Gastrocnemius medialis (tissue), 4 donors: ENCODE results near the gene CEP112. TPM values are rescaled to one million over a fixed set of nuclear protein-coding genes. Genes with fewer than 3 reads are reported as not detected.
"Not testable (repeated sequence)": the region's sequence is repeated elsewhere in the genome, so short reads cannot be mapped to it uniquely, and the experiment has no call there.

Experiments used
- ATAC-seq, 2 donors: fragments of 150-250 bp; one replicate each; pipeline ENCODE4 v1.9.1; 2016
- DNase-seq, 2 donors: peaks; one replicate each; pipeline ENCODE4 v3.0.0-alpha.2; 2019
- H3K27ac ChIP-seq, 4 donors: fragments of 200-600 bp; sonication (generic); 1 replicate in 1 of 4; 2 replicates in 3 of 4; pipeline ENCODE4 v1.5.1; 2016 to 2018; ENCODE audit warnings: mild to moderate bottlenecking in 2 of 4, moderate library complexity in 1 of 4
- H3K27me3 ChIP-seq, 3 donors: fragments of 200-600 bp; sonication (generic) in 2 of 3; 1 replicate in 1 of 3; 2 replicates in 2 of 3; pipeline versions ENCODE4 v1.5.1 to v1.6.0; 2016 to 2019; ENCODE audit warnings: mild to moderate bottlenecking in 1 of 3, moderate library complexity in 1 of 3
- H3K36me3 ChIP-seq, 2 donors: fragments of 200-600 bp; sonication (generic) in 1 of 2; one replicate each; pipeline ENCODE4 v1.5.1; 2017 to 2018
- H3K4me1 ChIP-seq, 2 donors: fragments of 200-600 bp; sonication (generic) in 1 of 2; one replicate each; pipeline ENCODE4 v1.5.1; 2016 to 2017; ENCODE audit warnings: mild to moderate bottlenecking in 2 of 2
- H3K4me3 ChIP-seq, 4 donors: fragments of 200-600 bp; sonication (generic) in 3 of 4; 1 replicate in 1 of 4; 2 replicates in 3 of 4; pipeline ENCODE4 v1.5.1; 2016 to 2019; ENCODE audit warnings: mild to moderate bottlenecking in 2 of 4
- H3K9me3 ChIP-seq, 3 donors: fragments of 200-600 bp; sonication (generic) in 2 of 3; 1 replicate in 1 of 3; 2 replicates in 2 of 3; pipeline ENCODE4 v1.5.1; 2016 to 2019
- POLR2A ChIP-seq, 2 donors: fragments of 450-650 bp; IDR thresholded peaks; one replicate each; pipeline ENCODE4 v1.6.1; 2017; ENCODE audit warnings: antibody characterized with exemption in 2 of 2, mild to moderate bottlenecking in 2 of 2, moderate library complexity in 2 of 2
- in situ Hi-C, 4 donors: fragments of 200-750 bp; cut with MboI; loops; one replicate each; pipeline versions ENCODE4 v1.15.0 to v1.8.0; 2017; ENCODE audit warnings: low sequenced_read_pairs in 4 of 4
- intact Hi-C: fragments of 100-400 bp; cut with DNase I; formaldehyde crosslinking; loops from one replicate; pipeline ENCODE4 v1.15.1; 2023; ENCODE audit warnings: low total_unique reads
- total RNA-seq, 4 donors: library from RNA; depleted of rRNA; stranded (reverse); fragments of >200 nt; gene quantifications; one replicate each; pipeline versions ENCODE4 v1.1.0 to v1.2.3, GENCODE V29; 2016
- TF ChIP-seq, protein P1 (sequence below), 5 experiments: fragments of 450-650 bp in 3 of 5; fragments of 200-600 bp in 2 of 5; sonication (generic) in 2 of 5; IDR thresholded peaks in 4 of 5; conservative IDR thresholded peaks in 1 of 5; 1 replicate in 4 of 5; 2 replicates in 1 of 5; pipeline ENCODE4 v1.5.1; 2016 to 2019; ENCODE audit warnings: antibody characterized with exemption in 5 of 5, mild to moderate bottlenecking in 3 of 5, moderate library complexity in 3 of 5

CEP112 gene
- total RNA-seq, 4 donors from 2014 or later, result 6.1 to 8.7 (median 7.1) TPM

DNA sequence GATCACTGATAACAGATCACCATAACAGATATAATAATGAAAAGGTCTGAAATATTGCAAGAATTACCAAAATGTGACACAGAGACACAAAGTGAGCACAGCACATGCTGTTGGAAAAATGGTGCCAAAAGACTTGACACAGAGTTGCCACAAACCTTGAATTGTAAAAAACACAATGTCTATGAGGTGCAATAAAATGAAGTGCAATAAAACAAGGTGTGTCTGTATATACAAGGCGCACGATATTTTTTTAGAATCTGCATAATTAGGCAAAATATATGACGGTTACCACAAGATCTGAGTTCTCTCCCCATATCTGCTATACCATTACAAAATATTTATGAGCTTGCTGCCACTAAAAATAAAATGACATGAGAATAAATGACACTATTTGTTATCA lies 458.6 kb downstream of the CEP112 start:
- no peaks in the 10 kb centered on the region for H3K36me3 ChIP-seq
- no peaks in the 10 kb centered on the region for H3K27me3 ChIP-seq
- no peak overlapping the region for H3K27ac ChIP-seq
- in situ Hi-C loops, result no loop called here
- TF ChIP-seq, protein P1, sequence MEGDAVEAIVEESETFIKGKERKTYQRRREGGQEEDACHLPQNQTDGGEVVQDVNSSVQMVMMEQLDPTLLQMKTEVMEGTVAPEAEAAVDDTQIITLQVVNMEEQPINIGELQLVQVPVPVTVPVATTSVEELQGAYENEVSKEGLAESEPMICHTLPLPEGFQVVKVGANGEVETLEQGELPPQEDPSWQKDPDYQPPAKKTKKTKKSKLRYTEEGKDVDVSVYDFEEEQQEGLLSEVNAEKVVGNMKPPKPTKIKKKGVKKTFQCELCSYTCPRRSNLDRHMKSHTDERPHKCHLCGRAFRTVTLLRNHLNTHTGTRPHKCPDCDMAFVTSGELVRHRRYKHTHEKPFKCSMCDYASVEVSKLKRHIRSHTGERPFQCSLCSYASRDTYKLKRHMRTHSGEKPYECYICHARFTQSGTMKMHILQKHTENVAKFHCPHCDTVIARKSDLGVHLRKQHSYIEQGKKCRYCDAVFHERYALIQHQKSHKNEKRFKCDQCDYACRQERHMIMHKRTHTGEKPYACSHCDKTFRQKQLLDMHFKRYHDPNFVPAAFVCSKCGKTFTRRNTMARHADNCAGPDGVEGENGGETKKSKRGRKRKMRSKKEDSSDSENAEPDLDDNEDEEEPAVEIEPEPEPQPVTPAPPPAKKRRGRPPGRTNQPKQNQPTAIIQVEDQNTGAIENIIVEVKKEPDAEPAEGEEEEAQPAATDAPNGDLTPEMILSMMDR (IDR thresholded peaks at IDR 0.05 in 4 of 5, conservative IDR thresholded peaks at IDR 0.05 in 1 of 5), result no peak
- no peak for TF ChIP-seq POLR2A (IDR thresholded peaks at IDR 0.05)
- no peak for DNase-seq
- H3K9me3 ChIP-seq, result no peaks in the 10 kb centered on the region
- intact Hi-C loops, result no loop called here
- H3K4me3 ChIP-seq, result no peak overlapping the region
- no peak for ATAC-seq
- H3K4me1 ChIP-seq, result no peaks in the 10 kb centered on the region

DNA sequence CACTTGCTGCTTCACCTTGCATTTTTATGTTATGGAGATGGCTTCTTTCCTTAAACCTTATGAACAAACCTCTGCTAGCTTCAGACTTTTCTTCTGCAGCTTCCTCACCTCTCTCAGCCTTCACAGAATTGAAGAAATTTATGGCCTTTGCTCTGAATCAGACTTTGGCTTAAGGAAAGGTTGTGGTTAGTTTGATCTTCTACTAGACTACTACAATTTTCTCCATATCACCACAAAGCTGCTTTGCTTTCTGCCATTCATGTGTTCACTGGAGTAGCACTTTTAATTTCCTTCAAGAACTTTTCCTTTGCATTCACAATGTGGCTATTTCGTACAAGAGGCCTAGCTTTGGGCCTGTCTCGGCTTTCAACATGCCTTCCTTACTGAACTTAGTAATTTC lies 459.3 kb downstream of the CEP112 start:
- H3K9me3 ChIP-seq, H3K4me1 ChIP-seq, H3K27ac ChIP-seq, ATAC-seq, intact Hi-C loops, H3K36me3 ChIP-seq, H3K4me3 ChIP-seq, DNase-seq, in situ Hi-C loops, H3K27me3 ChIP-seq: not testable (repeated sequence)

DNA sequence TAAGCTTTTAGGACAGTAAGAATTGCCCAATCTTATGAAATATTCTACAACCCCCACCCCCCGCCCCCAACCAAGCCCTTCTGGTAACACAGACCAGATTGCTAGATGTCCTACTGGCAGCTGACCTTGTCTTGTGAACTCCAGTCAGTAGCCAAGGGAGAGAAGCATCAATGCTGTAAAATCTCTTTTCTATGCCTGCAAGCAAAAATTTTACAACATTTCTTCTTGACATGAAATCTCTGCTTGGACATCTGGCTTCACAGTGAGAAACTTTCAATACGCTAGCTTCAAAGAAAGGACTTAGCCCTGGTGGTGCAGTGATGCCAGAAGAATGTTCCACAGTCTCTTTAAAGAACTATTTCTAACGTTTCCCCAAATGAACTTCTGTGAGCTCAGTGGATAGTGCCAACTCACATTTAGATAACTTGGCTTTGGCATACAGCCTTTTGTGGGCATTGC lies 461.2 kb downstream of the CEP112 start:
- H3K9me3 ChIP-seq, result no peaks in the 10 kb centered on the region
- no peaks in the 10 kb centered on the region for H3K36me3 ChIP-seq
- in situ Hi-C loops, result no loop called here
- no peaks in the 10 kb centered on the region for H3K4me1 ChIP-seq
- DNase-seq, result peak in 1 of 2 donors; percentile 9
- intact Hi-C loops, result no loop called here
- peak in 1 of 2 donors; percentile 41 for ATAC-seq
- H3K27ac ChIP-seq, result no peak overlapping the region
- no peak overlapping the region for H3K4me3 ChIP-seq
- H3K27me3 ChIP-seq, result no peaks in the 10 kb centered on the region
- TF ChIP-seq, protein P1 (IDR thresholded peaks at IDR 0.05 in 4 of 5, conservative IDR thresholded peaks at IDR 0.05 in 1 of 5), result no peak
- TF ChIP-seq POLR2A (IDR thresholded peaks at IDR 0.05), result no peak

- no peaks in the 10 kb centered on the region for H3K27me3 ChIP-seq
- H3K27ac ChIP-seq, result no peak overlapping the region
- H3K36me3 ChIP-seq, result no peaks in the 10 kb centered on the region
- H3K4me1 ChIP-seq, result no peaks in the 10 kb centered on the region
- H3K9me3 ChIP-seq, result no peaks in the 10 kb centered on the region
- intact Hi-C loops (no loop called here), in situ Hi-C loops (loop anchor here in 2 of 4 donors (10.0 kb wide), 1 partner anchor 56 kb away; no protein-coding TSS in a partner anchor)
- no peak for ATAC-seq
- TF ChIP-seq, protein P1 (IDR thresholded peaks at IDR 0.05 in 4 of 5, conservative IDR thresholded peaks at IDR 0.05 in 1 of 5), result no peak
- no peak for TF ChIP-seq POLR2A (IDR thresholded peaks at IDR 0.05)
- DNase-seq, result no peak
- H3K4me3 ChIP-seq, result no peak overlapping the region
Measured at GRCh38 chr17:65729207-65729606, 462.7 kb downstream of the CEP112 start.

DNA sequence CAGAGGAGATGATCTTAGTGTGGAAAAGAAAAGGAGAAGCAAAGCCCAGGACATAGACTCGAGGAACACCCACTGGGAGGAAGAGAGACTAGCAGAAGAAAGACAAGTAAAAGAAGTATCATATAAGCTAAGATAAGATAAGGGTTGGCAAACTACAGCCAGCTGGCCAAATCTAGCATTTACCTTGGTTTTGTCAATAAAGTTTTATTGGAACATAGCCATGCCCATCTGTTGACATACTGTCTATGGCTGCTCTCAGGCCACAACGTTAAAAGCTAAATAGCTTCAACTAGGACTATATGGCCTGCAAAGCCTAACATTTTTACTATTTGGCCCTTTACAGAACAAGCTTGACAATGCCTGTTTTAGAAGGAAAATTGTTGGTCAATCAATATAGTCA lies 464.1 kb downstream of the CEP112 start:
- Histone ChIP-seq H3K36me3 (no peaks in the 10 kb centered on the region), H3K4me3 (no peak overlapping the region), H3K9me3 (no peaks in the 10 kb centered on the region), H3K27me3 (no peaks in the 10 kb centered on the region), H3K4me1 (peaks cover 0 to 3% of the 10 kb centered on the region in 2 donors), H3K27ac (no peak overlapping the region)
- in situ Hi-C loops (loop anchor here in 2 of 4 donors (10.0 kb wide), 1 partner anchor 57 kb away; no protein-coding TSS in a partner anchor), intact Hi-C loops (no loop called here)
- ATAC-seq (no peak), DNase-seq (no peak)
- TF ChIP-seq, protein P1 (IDR thresholded peaks at IDR 0.05 in 4 of 5, conservative IDR thresholded peaks at IDR 0.05 in 1 of 5), result no peak
- no peak for TF ChIP-seq POLR2A (IDR thresholded peaks at IDR 0.05)
